GM10847 (cell line): ENCODE measurements around the gene DCANP1.

Experiments used
- POLR2A ChIP-seq: IDR thresholded peaks from 2 replicates; pipeline ENCODE4 v1.6.1; 2011; ENCODE audit not compliant: insufficient read length; ENCODE audit errors: extremely low read depth

The DCANP1 gene

GRCh38 chr5:135396459-135397055, 50.6 kb downstream of the DCANP1 start:
- TF ChIP-seq POLR2A: no peak

- TF ChIP-seq POLR2A: no peak
These were observed 51.3 kb downstream of the DCANP1 start for GRCh38 chr5:135395866-135396265.

GRCh38 chr5:135395451-135395850, 51.7 kb downstream of the DCANP1 start:
- TF ChIP-seq POLR2A: no peak
